Measurements from ENCODE around the gene TNFAIP3.

TNFAIP3 gene

GRCh38 chr6:137849181-137849980 lies 17.7 kb upstream of the TNFAIP3 start:
- no peak for TF ChIP-seq CTCF (conservative IDR thresholded peaks at IDR 0.05; ENCODE audit: low read depth, low read length)
- no peak overlapping the region for H3K4me3 ChIP-seq (ENCODE audit: low read length)
- DNase-seq (ENCODE audit: low read depth) = no peak

- no peak overlapping the region for H3K4me3 ChIP-seq (ENCODE audit: low read length)
- DNase-seq (ENCODE audit: low read depth) = no peak
- TF ChIP-seq CTCF (conservative IDR thresholded peaks at IDR 0.05; ENCODE audit: low read depth, low read length) = no peak
These were observed 16.9 kb upstream of the TNFAIP3 start for GRCh38 chr6:137849981-137850714.

GRCh38 chr6:137850816-137851602 lies 16.1 kb upstream of the TNFAIP3 start:
- no peak overlapping the region for H3K4me3 ChIP-seq (ENCODE audit: low read length)
- no peak for DNase-seq (ENCODE audit: low read depth)
- TF ChIP-seq CTCF (conservative IDR thresholded peaks at IDR 0.05; ENCODE audit: low read depth, low read length) = no peak

- no peak for DNase-seq (ENCODE audit: low read depth)
- no peak for TF ChIP-seq CTCF (conservative IDR thresholded peaks at IDR 0.05; ENCODE audit: low read depth, low read length)
- no peak overlapping the region for H3K4me3 ChIP-seq (ENCODE audit: low read length)
These were observed 15.4 kb upstream of the TNFAIP3 start for GRCh38 chr6:137851669-137852068.

- DNase-seq (ENCODE audit: low read depth) = no peak
- no peak for TF ChIP-seq CTCF (conservative IDR thresholded peaks at IDR 0.05; ENCODE audit: low read depth, low read length)
- no peak overlapping the region for H3K4me3 ChIP-seq (ENCODE audit: low read length)
These were observed 14.7 kb upstream of the TNFAIP3 start for GRCh38 chr6:137852346-137852745.

GRCh38 chr6:137852811-137853210 lies 14.2 kb upstream of the TNFAIP3 start:
- no peak for DNase-seq (ENCODE audit: low read depth)
- no peak for TF ChIP-seq CTCF (conservative IDR thresholded peaks at IDR 0.05; ENCODE audit: low read depth, low read length)
- H3K4me3 ChIP-seq (ENCODE audit: low read length) = no peak overlapping the region
